ENCODE results near the gene SFTA2. TPM values are rescaled to one million over a fixed set of nuclear protein-coding genes. Genes with fewer than 3 reads are reported as not detected.

SFTA2 gene
- total and polyA plus RNA-seq, 2 of the 8 experiments (the other 6 are each of a cell fraction or from before 2014, with no cell fraction given), result not detected

- ChIA-PET CTCF (ENCODE audit: partially characterized antibody) (interaction anchor here (0.8 to 4.0 kb wide), 7 partner anchors 9 to 106 kb away, joined by 3 to 18 read pairs (median 3); no protein-coding TSS in a partner anchor), POLR2A (ENCODE audit: partially characterized antibody) (interaction anchor here (0.8 to 1.4 kb wide), 2 partner anchors 31 to 46 kb away, joined by 3 read pairs; no protein-coding TSS in a partner anchor)
- H2BK20ac ChIP-seq (ENCODE audit: low read length), result no peak overlapping the region
- no peak overlapping the region for H2AK5ac ChIP-seq (ENCODE audit: low read depth, low read length)
- H3K23ac ChIP-seq (ENCODE audit: insufficient read length), result no peak overlapping the region
- no peak overlapping the region for H3K4me3 ChIP-seq (ENCODE audit: extremely low read depth in 1 of 4, insufficient read depth in 2 of 4, low read depth in 3 of 4, low read length in 4 of 4)
- no peak overlapping the region for H3K4me2 ChIP-seq (ENCODE audit: insufficient read depth in 1 of 2, low read depth in 2 of 2, low read length in 2 of 2)
- no peaks in the 10 kb centered on the region for H3K9me3 ChIP-seq (ENCODE audit: insufficient read depth in 2 of 2, low read depth in 1 of 2, low read length in 1 of 2)
- H4K20me1 ChIP-seq (replicated peaks in 1 of 2; ENCODE audit: control insufficient read depth in 1 of 2, insufficient read depth in 2 of 2, low read length in 2 of 2), result no peaks in the 10 kb centered on the region
- no peaks in the 10 kb centered on the region for H3K79me1 ChIP-seq (ENCODE audit: low read depth, low read length)
- no peak overlapping the region for H4K91ac ChIP-seq (replicated peaks; ENCODE audit: insufficient read length, low read length)
- 0 out of 2 replicates have a peak overlapping the region, but pooled peaks have one; percentile 33 for H2BK12ac ChIP-seq (ENCODE audit: low read depth, low read length)
- no peak overlapping the region for H3K4ac ChIP-seq (replicated peaks; ENCODE audit: insufficient read length, low read depth, low read length)
- FAIRE-seq, result no peak
- TF ChIP-seq CBX8 (IDR thresholded peaks at IDR 0.05; ENCODE audit: borderline replicate concordance, low read depth, low read length) (no peak), MAX (IDR thresholded peaks at IDR 0.05) (no peak), SUZ12 (IDR thresholded peaks at IDR 0.05; ENCODE audit: low read length) (no peak), ASH2L (IDR thresholded peaks at IDR 0.05; ENCODE audit: low read length) (no peak), EZH2 (IDR thresholded peaks at IDR 0.05; ENCODE audit: low read depth, low read length, severe bottlenecking) (no peak), SIX5 (IDR thresholded peaks at IDR 0.05; ENCODE audit: low read depth, low read length) (no peak), TAF7 (optimal IDR thresholded peaks at IDR 0.05; ENCODE audit: borderline replicate concordance, low read depth, low read length) (no peak), CTBP2 (IDR thresholded peaks at IDR 0.05; ENCODE audit: borderline replicate concordance, insufficient read depth, insufficient read length, low read length) (no peak), SIRT6 (IDR thresholded peaks at IDR 0.05; ENCODE audit: low read length) (no peak), ZNF274 (IDR thresholded peaks at IDR 0.05; ENCODE audit: borderline replicate concordance, extremely low read depth, low read length) (no peak)
- no peaks in the 10 kb centered on the region for H3K79me2 ChIP-seq (ENCODE audit: control insufficient read depth in 1 of 2, insufficient read depth in 2 of 2, low read length in 2 of 2)
- H3K14ac ChIP-seq (ENCODE audit: insufficient read length), result no peak overlapping the region
- H4K5ac ChIP-seq (ENCODE audit: insufficient read length, low read depth, low read length), result no peak overlapping the region
- no peak overlapping the region for H3K9ac ChIP-seq (replicated peaks in 1 of 4; ENCODE audit: extremely low read depth in 1 of 4, low read depth in 3 of 4, low read length in 3 of 4)
- no peak overlapping the region for H2BK120ac ChIP-seq (replicated peaks; ENCODE audit: low read depth, low read length)
- DNase-seq (ENCODE audit: low read depth in 1 of 2, low spot score in 2 of 2), result no peak
- H3K4me1 ChIP-seq (replicated peaks in 1 of 4; ENCODE audit: control insufficient read depth in 3 of 4, insufficient read depth in 4 of 4, low read length in 3 of 4), result peaks cover 0 to 4% (median 0%) of the 10 kb centered on the region in 4 experiments; a peak in 1 of 7 replicates
- H3K18ac ChIP-seq (ENCODE audit: extremely low read depth, low read length), result no peak overlapping the region
- no peaks in the 10 kb centered on the region for H3K27me3 ChIP-seq (replicated peaks in 1 of 4; ENCODE audit: control insufficient read depth in 3 of 4, extremely low read depth in 1 of 4, insufficient read depth in 3 of 4, low read length in 3 of 4)
- no peak overlapping the region for H2AFZ ChIP-seq (ENCODE audit: low read length)
- H2BK15ac ChIP-seq (ENCODE audit: low read length), result no peak overlapping the region
- no peaks in the 10 kb centered on the region for H3K23me2 ChIP-seq (ENCODE audit: low read depth, low read length)
- H4K8ac ChIP-seq (ENCODE audit: extremely low read depth, insufficient read depth, low read length), result no peak overlapping the region
- no peak overlapping the region for H3K27ac ChIP-seq (ENCODE audit: low read depth, low read length)
- 85% methylated on average over 4 of the region's 4 CpGs; no CpG with 5 or more reads in 1 of the 2 experiments for WGBS, 2 experiments (ENCODE audit: extremely low coverage in 1 of 2, insufficient coverage in 1 of 2, insufficient read length in 1 of 2, insufficient replicate concordance in 2 of 2, low coverage in 1 of 2, low lambda C conversion rate in 2 of 2, missing lambda C conversion rate in 1 of 2)
- no peak overlapping the region for H2BK5ac ChIP-seq (ENCODE audit: low read depth, low read length)
- H3K36me3 ChIP-seq (ENCODE audit: control insufficient read depth in 2 of 4, insufficient read depth in 4 of 4, low read length in 3 of 4), result no peaks in the 10 kb centered on the region
- H3K56ac ChIP-seq (replicated peaks; ENCODE audit: insufficient read length, low read depth, low read length), result no peak overlapping the region
Measured at GRCh38 chr6:30972816-30973215, 40.8 kb upstream of the SFTA2 start.
